GM12892 (cell line): ENCODE results near the gene PTPRN2.

Source experiments
- POLR2A ChIP-seq: IDR thresholded peaks from 2 replicates; pipeline ENCODE4 v1.6.1; 2011; ENCODE audit warnings: low read depth, low read length, control low read depth
- POLR2AphosphoS5 ChIP-seq: IDR thresholded peaks from 2 replicates; pipeline ENCODE4 v1.6.1; 2011; ENCODE audit warnings: low read depth, low read length, control low read depth
- TAF1 ChIP-seq: IDR thresholded peaks from 2 replicates; pipeline ENCODE4 v1.6.1; 2011; ENCODE audit warnings: low read depth, mild to moderate bottlenecking, control low read depth, low read length, borderline replicate concordance

DNA sequence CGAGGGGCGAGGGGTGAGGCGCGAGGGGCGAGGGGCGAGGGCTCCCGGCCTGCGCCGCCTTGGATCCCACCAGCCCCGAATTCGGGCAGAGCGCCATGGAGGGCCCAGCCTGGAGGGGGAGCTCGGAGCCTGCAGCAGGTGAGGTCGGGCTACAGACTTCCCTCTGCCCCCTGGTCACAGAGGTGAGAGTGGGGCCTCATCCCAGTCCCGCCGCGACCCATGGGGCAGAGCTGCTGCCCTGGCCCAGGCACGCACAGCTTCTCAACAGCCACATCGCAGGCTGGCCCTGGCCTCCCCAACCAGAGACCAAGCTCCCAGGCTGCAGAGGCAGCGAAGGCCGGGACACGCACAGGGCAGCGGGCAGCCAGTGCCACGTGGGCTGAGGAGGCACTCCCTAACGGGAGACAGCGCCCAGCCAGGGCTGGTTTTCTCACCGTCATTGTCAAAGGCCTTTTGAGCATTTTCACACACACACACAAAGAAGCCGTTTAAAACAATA, 191.8 kb downstream of the PTPRN2 start:
- TF ChIP-seq POLR2A (no peak), TAF1 (no peak), POLR2AphosphoS5 (no peak)
